Breast epithelium (tissue), 4 donors: Measurements from ENCODE around the gene SORT1. TPM values are rescaled to one million over a fixed set of nuclear protein-coding genes. Genes with fewer than 3 reads are reported as not detected.
A peak's percentile ranks its signal among the peaks of the same experiment; 100 is the strongest.

Source experiments
- DNase-seq, 2 donors: peaks; one replicate each; pipeline ENCODE4 v3.0.0-alpha.2; 2019; ENCODE audit warnings: low spot score in 2 of 2
- H3K27ac ChIP-seq, 2 donors: fragments of 200-600 bp; sonication (generic) in 1 of 2; one replicate each; pipeline ENCODE4 v1.5.1; 2016 to 2019; ENCODE audit warnings: mild to moderate bottlenecking in 1 of 2
- H3K27me3 ChIP-seq, 2 donors: fragments of 200-600 bp; sonication (generic) in 1 of 2; one replicate each; pipeline versions ENCODE4 v1.5.1 to v1.6.0; 2017 to 2019; ENCODE audit warnings: control low read depth in 1 of 2, mild to moderate bottlenecking in 1 of 2
- H3K36me3 ChIP-seq: fragments of 200-600 bp; one replicate; pipeline ENCODE4 v1.5.1; 2019
- H3K4me1 ChIP-seq, 2 donors: fragments of 200-600 bp; sonication (generic); one replicate each; pipeline ENCODE4 v1.5.1; 2016 to 2019; ENCODE audit warnings: control low read depth in 1 of 2
- H3K4me3 ChIP-seq, 3 donors: fragments of 200-600 bp; sonication (generic); 1 replicate in 2 of 3; 2 replicates in 1 of 3; pipeline ENCODE4 v1.5.1; 2016 to 2019; ENCODE audit warnings: mild to moderate bottlenecking in 3 of 3, moderate library complexity in 2 of 3
- H3K9me3 ChIP-seq, 2 donors: fragments of 200-600 bp; sonication (generic) in 1 of 2; one replicate each; pipeline ENCODE4 v1.5.1; 2016 to 2019; ENCODE audit warnings: control low read depth in 1 of 2
- CTCF ChIP-seq, 3 donors: fragments of 450-650 bp; IDR thresholded peaks; one replicate each; pipeline ENCODE4 v1.5.1; 2016 to 2017; ENCODE audit warnings: antibody characterized with exemption in 3 of 3, mild to moderate bottlenecking in 3 of 3, moderate library complexity in 3 of 3
- POLR2A ChIP-seq: fragments of 450-650 bp; IDR thresholded peaks from one replicate; pipeline ENCODE4 v1.6.1; 2016; ENCODE audit warnings: antibody characterized with exemption, mild to moderate bottlenecking, moderate library complexity
- POLR2AphosphoS5 ChIP-seq, 3 donors: sonication (generic); formaldehyde crosslinking; IDR thresholded peaks; one replicate each; pipeline ENCODE4 v1.6.1; 2017; ENCODE audit warnings: antibody characterized with exemption in 3 of 3
- intact Hi-C: fragments of 100-400 bp; cut with DNase I; formaldehyde crosslinking; loops from one replicate; pipeline ENCODE4 v1.15.1; 2023; ENCODE audit warnings: low total_unique reads
- total RNA-seq, 3 donors: library from RNA; depleted of rRNA; stranded (reverse); fragments of >200 nt; gene quantifications; one replicate each; pipeline ENCODE4 v1.1.0, GENCODE V29; 2016

SORT1 gene
- total RNA-seq, 3 donors from 2014 or later, result 51.1 to 135 (median 69.8) TPM

DNA sequence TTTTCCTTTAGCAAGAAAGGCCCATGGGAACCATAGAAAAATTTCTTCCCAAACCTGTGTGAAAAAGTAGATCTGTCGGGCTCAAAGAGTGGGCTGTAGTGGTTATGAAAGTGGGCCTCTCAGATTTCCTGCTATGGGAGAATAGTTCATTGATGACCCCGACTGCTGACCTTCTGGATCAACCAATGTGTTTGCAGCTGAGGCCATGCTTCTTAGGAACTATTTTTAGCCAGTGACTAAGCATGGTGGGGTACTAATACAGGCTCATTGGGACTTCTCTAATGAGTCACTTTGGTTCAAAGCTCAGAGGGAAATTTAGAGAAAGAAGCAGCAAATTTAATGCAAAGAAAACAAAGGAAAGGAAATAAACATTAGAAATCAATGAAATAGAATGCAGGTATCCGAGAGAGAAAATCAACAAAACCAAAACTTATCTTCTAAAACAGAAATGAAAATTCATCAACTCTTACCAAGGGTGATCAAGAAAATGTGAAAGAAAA lies 41.1 kb upstream of the SORT1 start:
- H3K27ac ChIP-seq, result no peak overlapping the region
- intact Hi-C loops, result no loop called here

DNA sequence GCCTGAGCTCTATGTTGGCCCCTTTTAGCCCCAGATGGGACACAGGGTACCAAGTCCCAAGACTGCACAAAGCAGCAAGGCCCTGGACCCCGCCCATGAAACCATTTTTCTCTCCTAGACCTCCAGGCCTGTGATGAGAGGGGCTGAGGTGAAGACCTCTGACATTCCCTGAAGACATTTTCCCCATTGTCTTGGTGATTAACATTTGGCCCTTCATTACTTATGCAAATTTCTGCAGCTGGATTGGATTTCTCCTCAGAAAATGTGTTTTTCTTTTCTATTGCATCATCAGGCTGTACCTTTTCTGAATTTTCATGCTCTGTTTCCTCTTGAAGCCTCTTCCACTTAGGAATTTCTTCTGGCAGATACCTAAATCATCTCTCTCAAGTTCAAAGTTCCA lies 36.8 kb upstream of the SORT1 start:
- no peaks in the 10 kb centered on the region for H3K9me3 ChIP-seq
- no peak overlapping the region for H3K27ac ChIP-seq
- no peak for DNase-seq
- TF ChIP-seq POLR2A, result no peak
- intact Hi-C loops, result loop anchor here (5.0 kb wide), 1 partner anchor 348 kb away; no protein-coding TSS in a partner anchor
- no peaks in the 10 kb centered on the region for H3K36me3 ChIP-seq
- no peaks in the 10 kb centered on the region for H3K27me3 ChIP-seq
- no peaks in the 10 kb centered on the region for H3K4me1 ChIP-seq
- no peak overlapping the region for H3K4me3 ChIP-seq

More for the DNA sequence above, 41.1 kb upstream of the SORT1 start:
- H3K27me3 ChIP-seq, result peaks cover 0 to 12% of the 10 kb centered on the region in 2 donors
- H3K4me1 ChIP-seq, result no peaks in the 10 kb centered on the region
- TF ChIP-seq CTCF (IDR thresholded peaks at IDR 0.05), result no peak
- no peak for TF ChIP-seq POLR2A
- TF ChIP-seq POLR2AphosphoS5 (IDR thresholded peaks at IDR 0.05), result no peak
- H3K4me3 ChIP-seq, result no peak overlapping the region
- H3K9me3 ChIP-seq, result no peaks in the 10 kb centered on the region
- H3K36me3 ChIP-seq, result no peaks in the 10 kb centered on the region
- no peak for DNase-seq

DNA sequence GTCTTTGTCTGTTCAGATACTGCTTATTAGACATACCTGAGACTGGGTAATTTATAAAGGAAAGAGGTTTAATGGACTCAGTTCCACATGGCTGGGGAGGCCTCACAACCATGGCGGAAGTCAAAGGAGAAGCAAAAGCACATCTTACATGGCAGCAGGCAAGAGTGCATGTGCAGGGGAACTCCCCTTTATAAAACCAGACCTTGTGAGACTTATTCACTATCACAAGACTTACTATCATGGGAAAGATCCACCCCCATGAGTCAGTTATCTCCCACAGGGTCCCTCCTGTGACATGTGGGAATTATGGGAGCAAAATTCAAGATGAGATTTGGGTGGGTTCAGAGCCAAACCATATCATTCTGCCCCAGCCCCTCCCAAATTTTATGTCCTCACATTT lies 35.6 kb upstream of the SORT1 start:
- no peak overlapping the region for H3K27ac ChIP-seq
- H3K27me3 ChIP-seq, result no peaks in the 10 kb centered on the region
- DNase-seq, result no peak
- no peaks in the 10 kb centered on the region for H3K4me1 ChIP-seq
- no peak for TF ChIP-seq POLR2AphosphoS5 (IDR thresholded peaks at IDR 0.05)
- TF ChIP-seq POLR2A, result no peak
- no peaks in the 10 kb centered on the region for H3K36me3 ChIP-seq
- H3K4me3 ChIP-seq, result no peak overlapping the region
- intact Hi-C loops, result loop anchor here (5.0 kb wide), 1 partner anchor 349 kb away; no protein-coding TSS in a partner anchor
- H3K9me3 ChIP-seq, result no peaks in the 10 kb centered on the region

DNA sequence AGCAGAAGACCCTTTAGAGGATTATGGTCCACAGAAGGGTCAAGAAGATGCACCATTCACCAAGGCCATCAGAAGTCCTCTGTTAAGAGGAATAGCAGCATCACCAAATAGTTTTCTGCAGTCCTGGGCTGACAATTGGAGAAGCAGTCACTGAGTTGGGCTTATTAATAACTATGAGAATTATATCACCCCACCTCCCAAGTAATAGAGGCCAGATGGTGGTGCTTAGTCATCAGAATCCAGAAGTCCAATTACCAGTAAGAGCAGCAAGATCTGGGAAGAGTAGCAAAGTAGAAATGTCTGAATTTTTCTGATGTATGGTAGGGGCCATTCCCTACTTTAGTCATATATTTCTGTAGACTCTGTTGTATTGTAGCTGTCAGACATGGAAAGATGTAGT lies 34.6 kb upstream of the SORT1 start:
- H3K4me1 ChIP-seq, result no peaks in the 10 kb centered on the region
- H3K27me3 ChIP-seq, result no peaks in the 10 kb centered on the region
- H3K27ac ChIP-seq, result no peak overlapping the region
- DNase-seq, result no peak
- intact Hi-C loops, result loop anchor here (5.0 kb wide), 1 partner anchor 350 kb away; no protein-coding TSS in a partner anchor
- H3K9me3 ChIP-seq, result no peaks in the 10 kb centered on the region
- H3K4me3 ChIP-seq, result no peak overlapping the region
- TF ChIP-seq POLR2AphosphoS5 (IDR thresholded peaks at IDR 0.05), result no peak
- TF ChIP-seq CTCF (IDR thresholded peaks at IDR 0.05), result no peak
- TF ChIP-seq POLR2A, result no peak
- H3K36me3 ChIP-seq, result no peaks in the 10 kb centered on the region

DNA sequence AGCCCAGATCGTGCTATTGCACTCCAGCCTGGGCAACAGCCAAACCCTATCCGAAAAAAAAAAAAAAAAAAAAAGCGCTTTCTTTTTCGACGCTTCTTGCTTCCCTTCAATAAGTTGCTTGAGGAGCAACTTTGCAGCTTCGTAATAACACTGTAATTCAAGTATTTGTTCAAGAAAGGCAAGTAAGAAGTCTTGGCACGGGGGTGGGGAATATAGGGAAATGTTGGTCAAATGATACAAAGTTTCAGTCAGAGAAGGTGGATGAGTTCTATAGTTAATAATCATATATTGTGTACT lies 29.4 kb upstream of the SORT1 start:
- no peaks in the 10 kb centered on the region for H3K36me3 ChIP-seq
- H3K27ac ChIP-seq, result peak overlapping the region; percentile 87 to 92
- H3K27me3 ChIP-seq, result no peaks in the 10 kb centered on the region
- no peak for TF ChIP-seq POLR2A
- TF ChIP-seq CTCF (IDR thresholded peaks at IDR 0.05), result no peak
- TF ChIP-seq POLR2AphosphoS5 (IDR thresholded peaks at IDR 0.05), result no peak
- intact Hi-C loops, result no loop called here
- no peaks in the 10 kb centered on the region for H3K9me3 ChIP-seq
- H3K4me1 ChIP-seq, result peaks cover 4 to 12% of the 10 kb centered on the region in 2 donors
- DNase-seq, result no peak
- H3K4me3 ChIP-seq, result peak overlapping the region; percentile 79 to 92 (median 88)

GRCh38 chr1:109426281-109427170 lies 28.8 kb upstream of the SORT1 start, which contains the start of gene PSMA5:
PSMA5 (minus strand) TSS chr1:109426448; CDS start chr1:109426330, 118 bp downstream.
- peak within 1 kb of the TSS; percentile 79 to 92 (median 88) for H3K4me3 ChIP-seq
- H3K9me3 ChIP-seq, result no peaks in the 10 kb centered on the region
- peak; percentile 97 to 98 for DNase-seq
- peaks cover 4 to 12% of the 10 kb centered on the region in 2 donors for H3K4me1 ChIP-seq
- no peaks in the 10 kb centered on the region for H3K36me3 ChIP-seq
- no peaks in the 10 kb centered on the region for H3K27me3 ChIP-seq
- intact Hi-C loops, result no loop called here
- H3K27ac ChIP-seq, result peak within 1 kb of the TSS; percentile 87 to 92
- TF ChIP-seq CTCF (IDR thresholded peaks at IDR 0.05) (no peak), POLR2AphosphoS5 (IDR thresholded peaks at IDR 0.05) (peak; percentile 36 to 67 (median 50)), POLR2A (peak; percentile 19)
